ENCODE data around the gene HSD11B1.

GRCh38 chr1:209766051-209766450, 61.4 kb downstream of the HSD11B1 start:
- TF ChIP-seq CTCF (IDR thresholded peaks at IDR 0.05): no peak
- no peak for TF ChIP-seq POLR2A (IDR thresholded peaks at IDR 0.05)

All from lower leg skin (tissue), 3 donors.